ENCODE results near the gene ADAMTS12.

GRCh38 chr5:33513462-33514185 lies 378.2 kb downstream of the ADAMTS12 start:
- TF ChIP-seq JUND (IDR thresholded peaks at IDR 0.05), result no peak
- no peak for TF ChIP-seq CTCF (IDR thresholded peaks at IDR 0.05)
- no peak for TF ChIP-seq RAD21 (IDR thresholded peaks at IDR 0.05; ENCODE audit: low read length)
- no peak for TF ChIP-seq POLR2AphosphoS5 (IDR thresholded peaks at IDR 0.05; ENCODE audit: low read depth, low read length)
- TF ChIP-seq USF2 (IDR thresholded peaks at IDR 0.05; ENCODE audit: borderline replicate concordance, low read depth, low read length), result no peak
- TF ChIP-seq FOSL2 (IDR thresholded peaks at IDR 0.05; ENCODE audit: borderline replicate concordance, low read depth), result no peak
- TF ChIP-seq MXI1 (IDR thresholded peaks at IDR 0.05; ENCODE audit: low read depth, low read length), result no peak
- TF ChIP-seq FOXM1 (IDR thresholded peaks at IDR 0.05; ENCODE audit: low read depth), result no peak
- TF ChIP-seq RFX5 (IDR thresholded peaks at IDR 0.05; ENCODE audit: low read length), result no peak
- no peak for TF ChIP-seq EZH2phosphoT487 (IDR thresholded peaks at IDR 0.05; ENCODE audit: borderline replicate concordance, low read depth)
- no peak for TF ChIP-seq ZBTB33 (IDR thresholded peaks at IDR 0.05; ENCODE audit: borderline replicate concordance, low read depth)
- TF ChIP-seq EP300 (IDR thresholded peaks at IDR 0.05; ENCODE audit: borderline replicate concordance in 1 of 2, low read depth in 1 of 2, low read length in 1 of 2), result no peak
- TF ChIP-seq MAX (IDR thresholded peaks at IDR 0.05; ENCODE audit: low read depth), result no peak

Data from SK-N-SH (cell line).